Stimulated activated effector memory CD8-positive, alpha-beta T cell treated with anti-CD3 and anti-CD28 coated beads, Interleukin-12 subunit alpha, Interleukin-12 subunit beta, amount 100 ng/mL, for 72 hours (primary cell): ENCODE measurements around the gene SIDT2.

Source experiments
- ATAC-seq: fragments of 150-1000 bp; cut with Tn5 transposase; 2 replicates; pipeline ENCODE4 v1.10.0; 2021
- DNase-seq, 2 donors: peaks; one replicate each; pipeline ENCODE4 v3.0.0; 2021 to 2022; ENCODE audit warnings: low spot score in 2 of 2
- H3K27ac Mint-ChIP-seq: one replicate; pipeline ENCODE4 v1.8.0; 2022; ENCODE audit warnings: mild to moderate bottlenecking, mixed read lengths
- H3K36me3 Mint-ChIP-seq: one replicate; pipeline ENCODE4 v1.8.0; 2022; ENCODE audit warnings: mild to moderate bottlenecking, mixed read lengths
- H3K4me1 Mint-ChIP-seq: one replicate; pipeline ENCODE4 v1.8.0; 2022; ENCODE audit warnings: mixed read lengths
- H3K4me3 Mint-ChIP-seq: one replicate; pipeline ENCODE4 v1.8.0; 2022; ENCODE audit warnings: mild to moderate bottlenecking, mixed read lengths
- H3K9me3 Mint-ChIP-seq: one replicate; pipeline ENCODE4 v1.8.0; 2022; ENCODE audit warnings: mixed read lengths

SIDT2 gene

DNA sequence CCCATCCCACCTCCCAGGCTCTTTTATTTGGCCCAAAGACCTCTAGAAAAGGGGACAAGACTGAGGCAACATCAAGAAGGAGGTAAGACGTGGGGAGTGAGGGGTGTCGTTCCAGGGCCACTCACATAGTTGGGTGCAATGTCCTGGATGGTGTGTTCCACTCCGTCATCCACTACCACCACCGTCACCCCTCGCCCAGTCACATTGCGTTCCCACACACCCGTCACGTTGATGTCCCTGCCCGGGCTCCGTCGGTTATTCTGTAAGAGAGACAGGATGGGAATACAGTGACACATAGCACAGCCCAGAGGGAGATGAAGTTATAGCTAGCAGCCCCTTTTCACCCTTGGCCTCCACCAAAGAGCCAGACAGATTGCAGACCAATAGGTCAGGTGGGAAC, 49.5 kb downstream of the SIDT2 start:
- Mint-ChIP-seq H3K4me3 (peak overlapping the region; percentile 18), H3K36me3 (peaks cover 91% of the 10 kb centered on the region), H3K9me3 (no peaks in the 10 kb centered on the region), H3K27ac (peak overlapping the region; percentile 97), H3K4me1 (peaks cover 67% of the 10 kb centered on the region)
- DNase-seq (no peak), ATAC-seq (no peak)

DNA sequence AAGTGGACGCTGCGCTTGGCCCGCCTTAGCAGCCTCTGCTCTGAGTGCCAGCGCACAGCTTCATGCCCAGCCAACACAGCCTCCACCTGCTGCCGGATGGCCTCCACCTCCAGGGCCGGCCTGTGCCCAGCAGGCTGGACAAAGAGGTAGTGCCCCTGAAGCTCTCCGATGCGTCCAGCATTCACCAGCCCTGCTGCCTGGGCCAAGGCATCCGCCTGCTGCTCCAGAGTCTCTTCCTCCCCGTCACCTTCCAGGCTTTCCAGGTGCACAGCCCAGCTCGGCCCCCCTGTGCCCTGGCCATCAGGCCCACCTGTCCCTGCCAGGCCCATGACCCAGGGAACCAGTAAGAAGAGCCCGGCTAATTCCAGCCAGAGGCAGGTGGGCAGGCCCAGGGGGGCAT, 50.9 kb downstream of the SIDT2 start:
- Mint-ChIP-seq H3K9me3 (no peaks in the 10 kb centered on the region), H3K4me1 (peaks cover 79% of the 10 kb centered on the region), H3K27ac (peak overlapping the region; percentile 97), H3K4me3 (peak overlapping the region; percentile 89), H3K36me3 (peaks cover 80% of the 10 kb centered on the region)
- ATAC-seq (no peak), DNase-seq (no peak)

DNA sequence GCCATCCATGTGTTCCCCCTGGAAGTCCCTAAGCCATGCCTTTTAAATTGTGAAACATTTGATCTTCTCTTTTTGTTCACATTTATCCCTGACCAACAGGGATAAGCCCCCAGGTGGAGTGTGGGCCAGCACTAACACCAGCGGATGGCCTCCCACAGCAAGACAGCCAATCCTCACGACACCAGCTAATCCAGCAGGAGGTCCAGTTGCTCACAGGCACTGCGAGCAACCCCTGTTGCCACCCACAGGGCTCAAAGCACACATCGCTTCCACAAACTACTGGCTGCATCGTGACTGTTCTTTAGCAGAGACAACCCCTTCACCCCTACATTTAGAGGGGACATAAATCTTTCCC, 51.4 kb downstream of the SIDT2 start:
- H3K9me3 Mint-ChIP-seq = no peaks in the 10 kb centered on the region
- H3K4me1 Mint-ChIP-seq = peaks cover 80% of the 10 kb centered on the region
- ATAC-seq (peak; percentile 4), DNase-seq (no peak)
- H3K4me3 Mint-ChIP-seq = peak overlapping the region; percentile 89
- H3K36me3 Mint-ChIP-seq = peaks cover 75% of the 10 kb centered on the region
- peak overlapping the region; percentile 97 for H3K27ac Mint-ChIP-seq

DNA sequence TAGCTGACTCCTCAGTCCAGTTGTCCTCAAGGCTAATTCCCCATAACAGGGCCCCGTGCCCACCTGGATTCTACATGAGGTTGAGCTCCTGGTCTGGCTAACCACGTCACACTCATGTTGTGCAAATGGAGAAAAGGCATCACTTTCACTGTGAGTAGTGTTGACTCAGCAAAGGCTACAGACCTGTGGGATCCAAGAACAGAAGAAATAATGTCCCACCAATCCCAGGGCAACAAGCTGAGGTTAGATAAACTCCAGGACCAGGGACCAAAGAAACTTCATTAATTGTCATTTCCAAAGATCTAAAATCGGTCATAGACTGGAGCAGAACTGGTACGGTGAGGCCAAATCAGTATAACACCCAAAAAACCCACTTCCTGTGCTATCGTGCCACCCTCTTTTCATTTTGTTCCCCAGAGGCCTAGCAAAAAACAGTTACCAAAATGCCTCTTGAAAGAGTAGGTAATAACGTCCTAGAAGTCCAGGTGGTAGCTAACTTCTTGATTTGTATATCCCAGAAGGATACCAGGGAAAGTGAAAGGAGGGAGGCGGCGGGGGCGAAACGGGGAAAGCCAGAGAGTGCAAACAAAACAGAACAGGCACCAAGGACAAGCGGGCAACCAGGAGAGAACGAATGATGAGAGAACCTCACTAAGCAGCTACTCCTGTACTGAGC, 51.9 kb downstream of the SIDT2 start:
- no peaks in the 10 kb centered on the region for H3K9me3 Mint-ChIP-seq
- DNase-seq (peak; percentile 32 to 82), ATAC-seq (peak; percentile 70)
- peak overlapping the region; percentile 97 for H3K27ac Mint-ChIP-seq
- H3K4me3 Mint-ChIP-seq = peak overlapping the region; percentile 89
- H3K4me1 Mint-ChIP-seq = peaks cover 75% of the 10 kb centered on the region
- H3K36me3 Mint-ChIP-seq = peaks cover 70% of the 10 kb centered on the region

DNA sequence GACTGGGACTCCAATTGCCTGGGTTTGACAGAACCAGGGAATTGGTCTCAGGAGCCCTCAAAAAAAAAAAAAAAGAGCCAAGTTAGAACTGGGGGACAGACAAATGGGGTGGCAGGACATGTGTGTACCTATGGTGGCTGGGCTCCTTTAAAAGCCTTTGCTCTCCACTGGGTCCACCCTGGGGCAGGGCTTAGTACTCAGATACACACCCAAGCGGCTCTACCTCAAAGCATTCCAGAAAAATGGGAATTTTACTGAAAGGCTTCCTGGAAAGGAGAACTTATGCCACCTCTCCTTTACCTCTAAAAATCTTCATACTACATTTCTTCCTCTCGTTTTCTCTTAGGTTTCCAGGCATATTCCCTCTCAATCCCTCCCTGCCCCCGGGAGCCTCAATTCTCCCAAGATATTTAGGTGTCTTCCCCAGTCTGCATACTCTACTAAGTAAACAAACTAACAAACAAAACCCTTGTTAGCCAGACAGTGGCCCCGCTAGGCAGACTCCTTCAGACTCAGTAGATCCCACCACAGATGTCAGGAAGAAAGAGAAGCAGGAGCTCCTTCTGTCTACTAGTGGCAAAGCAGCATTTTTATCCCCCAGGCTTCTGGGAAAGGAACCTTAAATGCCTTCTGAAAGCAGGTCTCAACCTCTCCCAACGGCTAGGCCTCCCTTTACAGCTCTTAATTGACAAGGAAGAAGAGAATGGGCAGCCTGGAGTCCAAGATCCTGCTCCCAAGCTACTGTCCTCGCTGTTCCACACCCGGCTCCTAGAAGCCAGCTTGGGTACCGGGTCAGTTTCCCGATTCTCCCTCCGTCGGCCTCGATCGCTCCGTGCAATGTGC, 52.7 kb downstream of the SIDT2 start:
- H3K4me1 Mint-ChIP-seq = peaks cover 72% of the 10 kb centered on the region
- no peaks in the 10 kb centered on the region for H3K9me3 Mint-ChIP-seq
- DNase-seq (peak in 1 of 2 donors; percentile 62), ATAC-seq (no peak)
- peaks cover 62% of the 10 kb centered on the region for H3K36me3 Mint-ChIP-seq
- H3K4me3 Mint-ChIP-seq = peak overlapping the region; percentile 89
- H3K27ac Mint-ChIP-seq = peak overlapping the region; percentile 97

DNA sequence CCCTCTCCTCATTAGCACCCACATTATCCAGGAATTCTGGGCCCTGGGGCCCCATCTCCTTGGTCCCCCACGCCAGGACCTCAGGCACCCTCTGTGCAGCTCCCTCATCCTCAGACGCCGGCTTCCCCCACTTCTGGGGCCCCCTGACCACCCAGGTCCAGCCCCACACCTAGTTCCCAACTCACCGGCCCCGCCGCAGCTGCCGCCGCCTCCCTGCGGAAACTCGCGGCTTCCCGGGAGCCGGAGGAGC, 53.2 kb downstream of the SIDT2 start, which contains the start of gene PCSK7:
Gene PCSK7, minus strand, starts transcription at position 232 of the 250 bp plus-strand sequence. CDS start 2,229 bp downstream, outside the sequence.
- ATAC-seq = no peak
- peak within 1 kb of the TSS; percentile 89 for H3K4me3 Mint-ChIP-seq
- H3K4me1 Mint-ChIP-seq = peaks cover 67% of the 10 kb centered on the region
- no peak for DNase-seq
- peaks cover 57% of the 10 kb centered on the region for H3K36me3 Mint-ChIP-seq
- no peaks in the 10 kb centered on the region for H3K9me3 Mint-ChIP-seq
- peak within 1 kb of the TSS; percentile 97 for H3K27ac Mint-ChIP-seq

DNA sequence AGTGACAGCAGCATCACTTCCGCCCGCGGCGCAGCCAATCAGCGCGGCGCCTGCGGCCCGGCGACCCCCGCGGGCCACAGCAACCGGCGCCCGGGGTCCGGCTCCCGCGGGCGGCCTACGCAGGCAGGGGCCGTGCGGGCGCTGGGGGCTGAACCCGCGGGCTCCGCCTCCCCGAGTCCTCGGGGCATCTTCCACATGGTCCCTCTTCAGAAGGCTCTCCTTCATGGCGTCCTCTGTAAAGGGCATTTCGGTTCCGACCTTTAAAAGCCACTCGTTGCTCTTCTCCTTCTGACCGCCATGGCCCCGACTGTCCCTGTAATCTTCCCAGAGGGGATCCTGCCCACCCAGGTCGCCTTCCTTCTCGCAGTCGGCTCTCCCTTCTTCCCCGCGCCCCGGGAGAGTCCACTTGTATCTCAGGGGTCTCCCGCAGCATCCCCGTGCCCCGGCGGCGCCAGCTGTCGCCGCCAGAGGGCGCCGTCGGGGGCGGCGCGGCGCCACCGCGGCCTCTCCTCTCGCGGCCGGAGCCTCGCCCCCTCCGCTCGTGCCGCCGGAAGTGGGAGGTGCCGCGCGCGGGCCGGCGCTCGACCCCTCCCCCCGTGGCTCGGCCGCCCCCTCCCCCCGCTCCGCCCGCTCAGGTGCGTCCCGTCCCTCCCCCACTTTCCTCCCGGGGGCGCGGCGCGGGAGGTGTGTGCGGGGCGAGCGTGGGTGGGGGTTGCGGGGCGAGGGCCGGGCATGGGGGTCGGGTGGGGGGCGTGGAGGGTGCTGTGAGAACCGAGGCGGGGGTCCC, 53.7 kb downstream of the SIDT2 start, which contains the start of gene RNF214:
Gene RNF214, plus strand, starts transcription at position 580 of the 787 bp plus-strand sequence. CDS start 1,602 bp downstream, outside the sequence.
- Mint-ChIP-seq H3K4me1 (peaks cover 62% of the 10 kb centered on the region), H3K4me3 (peak within 1 kb of the TSS; percentile 89), H3K36me3 (peaks cover 52% of the 10 kb centered on the region), H3K9me3 (no peaks in the 10 kb centered on the region), H3K27ac (peak within 1 kb of the TSS; percentile 97)
- peak; percentile 71 to 90 for DNase-seq
- ATAC-seq = peak; percentile 84

DNA sequence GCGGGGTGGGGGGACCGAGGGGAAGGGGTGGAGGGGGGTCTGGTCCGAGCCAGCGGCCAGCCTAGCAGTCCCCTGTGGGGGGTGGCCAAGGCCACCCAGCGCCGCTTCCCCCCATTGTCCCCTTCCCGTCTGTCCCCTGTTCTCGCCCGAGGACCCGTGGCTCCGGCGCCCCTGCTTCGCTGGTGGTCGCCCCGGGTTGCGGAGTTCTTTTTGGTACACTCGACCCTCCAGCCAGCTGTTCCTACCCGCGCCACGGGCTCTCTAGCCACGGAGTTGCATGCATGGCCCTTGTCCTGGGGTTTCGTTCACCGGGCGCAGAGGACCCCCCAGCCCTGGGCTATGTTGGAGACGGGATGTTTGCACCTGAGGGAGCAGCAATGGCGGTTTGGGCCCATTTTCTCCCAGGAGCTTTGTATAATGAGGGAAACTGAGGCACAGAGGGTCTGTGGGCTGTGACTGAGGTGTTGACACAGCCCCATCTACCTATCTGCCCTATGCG, 54.4 kb downstream of the SIDT2 start:
- peak overlapping the region; percentile 97 for H3K27ac Mint-ChIP-seq
- H3K4me1 Mint-ChIP-seq = peaks cover 60% of the 10 kb centered on the region
- ATAC-seq (no peak), DNase-seq (peak; percentile 14 to 63)
- H3K36me3 Mint-ChIP-seq = peaks cover 45% of the 10 kb centered on the region
- H3K4me3 Mint-ChIP-seq = peak overlapping the region; percentile 89
- H3K9me3 Mint-ChIP-seq = no peaks in the 10 kb centered on the region

DNA sequence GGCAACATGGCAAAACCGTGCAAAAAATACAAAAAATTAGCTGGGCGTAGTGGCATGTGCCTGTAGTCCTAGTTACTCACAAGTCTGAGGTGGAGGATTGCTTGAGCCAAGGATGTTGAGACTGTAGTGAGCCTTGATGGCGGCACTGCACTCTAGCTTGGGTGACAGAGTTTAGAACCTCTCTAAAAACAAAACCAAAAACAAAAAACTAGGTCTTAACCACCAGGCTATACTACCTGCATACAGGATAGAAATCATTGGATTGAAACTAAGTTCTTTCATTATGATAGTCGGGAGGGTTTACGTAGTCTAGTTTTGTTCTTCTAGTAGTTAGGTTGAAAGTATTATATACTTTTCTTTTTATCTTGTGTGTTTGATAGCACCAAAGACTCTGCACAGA, 59.7 kb downstream of the SIDT2 start:
- peak; percentile 13 for ATAC-seq
- no peak overlapping the region for H3K4me3 Mint-ChIP-seq
- H3K27ac Mint-ChIP-seq = no peak overlapping the region
- peaks cover 11% of the 10 kb centered on the region for H3K4me1 Mint-ChIP-seq
- peaks cover 45% of the 10 kb centered on the region for H3K36me3 Mint-ChIP-seq
- H3K9me3 Mint-ChIP-seq = no peaks in the 10 kb centered on the region
- no peak for DNase-seq

DNA sequence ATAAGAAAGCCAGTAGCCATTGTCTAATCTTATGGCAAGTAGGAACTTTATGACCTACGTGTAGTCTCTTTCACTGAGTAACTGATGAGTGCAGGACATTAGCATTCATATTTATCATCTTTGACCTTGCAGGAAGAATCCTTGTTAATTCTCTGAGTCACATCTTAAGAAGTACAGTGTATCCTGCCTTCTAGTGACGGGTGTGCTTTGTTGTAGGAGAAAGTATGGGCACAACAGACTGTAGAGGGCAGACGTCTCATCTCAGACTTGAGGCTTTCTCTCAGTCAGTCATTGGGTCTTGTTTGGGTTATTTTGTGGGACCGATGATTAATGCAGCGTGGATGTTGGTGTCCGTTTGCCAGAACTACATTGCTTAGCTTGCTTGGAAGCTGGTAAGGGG, 60.8 kb downstream of the SIDT2 start:
- DNase-seq = no peak

More for the DNA sequence above, 60.8 kb downstream of the SIDT2 start:
- Mint-ChIP-seq H3K36me3 (peaks cover 51% of the 10 kb centered on the region), H3K27ac (no peak overlapping the region), H3K4me1 (peaks cover 2% of the 10 kb centered on the region), H3K4me3 (no peak overlapping the region), H3K9me3 (no peaks in the 10 kb centered on the region)
- ATAC-seq = no peak
